ENCODE data around the gene PPP2R2C.

The PPP2R2C gene

DNA sequence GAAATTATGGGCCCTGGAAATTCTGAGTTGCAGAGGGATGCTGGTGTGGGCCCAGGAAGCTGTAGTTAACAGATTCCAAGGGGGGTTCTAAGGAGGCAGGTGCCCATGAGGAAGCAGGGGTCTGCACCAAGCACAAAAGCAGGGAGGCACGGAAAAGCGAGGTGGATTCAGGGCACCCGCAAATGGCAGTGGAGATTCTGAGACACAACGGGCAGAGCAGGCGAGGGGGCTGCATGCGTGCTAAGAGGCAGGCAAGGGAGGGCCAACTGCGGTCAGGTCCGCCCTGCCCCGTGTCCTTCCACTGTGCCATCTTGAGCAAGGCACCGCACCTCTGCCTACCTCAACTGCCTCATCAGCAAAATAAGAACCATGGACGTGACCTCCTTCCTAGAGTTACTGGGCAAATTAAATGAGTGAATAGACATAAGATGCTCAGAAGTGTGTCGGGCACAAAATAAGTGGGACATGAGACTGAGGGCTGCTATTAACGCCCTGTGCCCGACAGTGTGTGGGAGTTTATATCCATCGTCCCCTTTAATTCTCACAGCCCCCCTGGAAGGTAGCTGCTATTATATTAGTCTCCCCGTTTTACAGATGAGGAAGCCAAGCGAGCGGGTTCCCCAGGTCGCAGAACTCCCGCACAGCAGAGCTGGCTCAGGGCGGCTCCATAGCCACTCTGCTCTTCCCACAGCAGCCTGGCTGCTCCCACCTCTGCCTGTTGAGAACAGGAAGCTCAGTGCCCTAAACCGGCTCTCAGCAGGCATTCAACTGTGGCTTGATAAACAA is 67.6 kb downstream of the PPP2R2C start:
- no peak for DNase-seq (ENCODE audit: low spot score)

GRCh38 chr4:6403400-6403685 is 69.1 kb downstream of the PPP2R2C start:
- no peak for DNase-seq (ENCODE audit: low spot score)

DNA sequence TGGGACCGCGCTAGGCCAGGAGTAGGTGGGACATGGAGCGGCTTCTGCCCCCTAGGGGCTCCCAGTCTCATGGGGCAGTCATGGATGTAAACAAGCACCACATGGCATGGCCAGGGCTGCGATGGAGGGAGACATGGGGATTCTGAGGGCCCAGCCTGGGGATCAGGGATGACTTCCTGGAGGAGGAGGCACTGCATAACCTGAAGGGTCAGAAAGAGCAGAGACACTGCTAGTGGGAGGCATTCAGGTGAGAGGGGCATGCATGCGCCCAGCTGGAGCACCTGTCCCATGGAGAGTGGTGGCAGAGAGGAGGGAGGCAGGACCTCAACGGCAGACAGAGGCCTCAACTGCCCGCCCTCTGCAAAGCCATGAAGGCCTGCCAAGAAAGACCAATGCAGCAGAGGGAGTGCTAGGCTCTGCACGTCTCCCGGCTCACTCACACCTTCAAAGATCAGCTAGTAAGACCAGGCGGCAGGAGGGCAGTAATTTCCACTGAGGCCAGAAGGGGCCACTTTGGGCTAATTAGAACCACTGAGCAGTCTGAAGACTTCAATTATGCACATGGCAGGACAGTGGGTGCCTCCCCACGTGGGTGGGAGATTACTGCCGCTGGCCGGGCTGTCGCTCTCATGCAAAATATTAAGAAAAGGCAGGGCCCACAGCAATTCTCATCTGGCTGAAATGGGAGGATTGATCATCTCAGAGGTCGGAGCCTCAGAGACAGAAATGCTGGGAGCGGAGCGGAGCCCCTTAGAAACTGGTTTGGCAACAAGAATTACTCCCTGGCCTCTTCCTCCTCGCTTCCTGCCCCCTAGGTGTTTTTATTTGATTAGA is 69.6 kb downstream of the PPP2R2C start:
- no peak for DNase-seq (ENCODE audit: low spot score)

DNA sequence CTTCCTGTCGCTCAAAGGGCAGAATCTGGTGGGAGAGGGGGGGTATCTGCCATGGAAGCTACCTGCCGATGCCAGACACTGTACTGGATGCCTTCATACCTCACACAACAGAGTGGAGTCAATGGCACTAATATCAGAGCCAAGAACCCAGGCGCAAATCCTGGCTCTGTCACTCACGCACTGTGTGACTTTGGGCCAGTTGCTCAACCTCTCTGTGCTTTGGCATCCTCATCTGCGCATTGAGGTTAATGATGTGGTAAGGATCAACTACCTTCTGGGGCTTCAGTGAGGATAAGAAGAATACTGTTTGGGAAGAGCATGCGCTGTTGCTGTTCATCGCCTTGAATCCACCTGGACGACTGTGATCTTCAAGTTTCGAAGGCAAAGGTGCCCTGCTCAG is 70.6 kb downstream of the PPP2R2C start:
- DNase-seq (ENCODE audit: low spot score), result no peak

DNA sequence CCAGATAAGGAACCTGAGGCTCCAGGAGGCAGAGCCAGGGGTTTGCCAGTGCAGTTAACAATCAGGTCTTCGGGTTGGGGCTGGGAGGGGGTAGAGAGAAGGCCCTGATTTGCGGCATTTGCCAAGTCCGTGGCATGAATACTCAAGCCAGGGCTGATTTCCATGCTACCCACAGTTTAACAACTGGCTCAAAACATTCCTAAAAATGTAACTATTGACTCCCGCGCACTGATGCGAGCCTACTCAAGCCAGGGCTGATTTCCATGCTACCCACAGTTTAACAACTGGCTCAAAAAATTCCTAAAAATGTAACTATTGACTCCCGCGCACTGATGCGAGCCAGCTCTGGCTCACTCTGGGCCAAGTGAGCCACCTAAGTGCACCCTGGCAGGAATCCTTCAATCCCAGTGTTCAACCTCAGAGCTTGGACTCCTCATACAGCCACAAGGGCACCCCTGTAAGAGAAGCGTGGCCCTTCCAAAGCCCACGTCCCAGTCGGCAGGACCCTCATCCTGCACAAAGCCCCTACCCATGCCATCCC is 75.6 kb downstream of the PPP2R2C start:
- DNase-seq (ENCODE audit: low spot score), result no peak

GRCh38 chr4:6395466-6396228 is 76.8 kb downstream of the PPP2R2C start:
- DNase-seq (ENCODE audit: low spot score), result no peak

DNA sequence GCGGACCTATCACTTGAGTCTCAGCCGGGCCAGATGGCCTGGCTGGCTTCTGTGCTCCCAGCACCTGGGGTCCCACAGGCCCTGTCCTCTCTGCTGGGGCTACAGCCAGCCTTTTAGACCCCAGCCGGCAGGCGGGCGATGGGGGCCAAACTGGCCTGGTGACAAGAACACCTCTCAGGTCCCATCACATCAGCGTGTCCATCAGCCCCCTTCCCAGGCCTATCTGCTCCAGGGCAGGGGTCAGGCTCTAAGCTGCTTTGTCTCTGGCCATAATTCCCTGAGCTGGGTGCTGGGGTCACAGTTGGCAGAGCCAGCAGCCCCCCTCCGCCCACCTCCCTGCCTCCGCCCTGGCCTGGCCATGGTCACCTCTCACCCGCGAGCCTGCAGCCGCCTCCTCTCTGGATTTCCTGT is 77.7 kb downstream of the PPP2R2C start:
- DNase-seq (ENCODE audit: low spot score), result no peak

DNA sequence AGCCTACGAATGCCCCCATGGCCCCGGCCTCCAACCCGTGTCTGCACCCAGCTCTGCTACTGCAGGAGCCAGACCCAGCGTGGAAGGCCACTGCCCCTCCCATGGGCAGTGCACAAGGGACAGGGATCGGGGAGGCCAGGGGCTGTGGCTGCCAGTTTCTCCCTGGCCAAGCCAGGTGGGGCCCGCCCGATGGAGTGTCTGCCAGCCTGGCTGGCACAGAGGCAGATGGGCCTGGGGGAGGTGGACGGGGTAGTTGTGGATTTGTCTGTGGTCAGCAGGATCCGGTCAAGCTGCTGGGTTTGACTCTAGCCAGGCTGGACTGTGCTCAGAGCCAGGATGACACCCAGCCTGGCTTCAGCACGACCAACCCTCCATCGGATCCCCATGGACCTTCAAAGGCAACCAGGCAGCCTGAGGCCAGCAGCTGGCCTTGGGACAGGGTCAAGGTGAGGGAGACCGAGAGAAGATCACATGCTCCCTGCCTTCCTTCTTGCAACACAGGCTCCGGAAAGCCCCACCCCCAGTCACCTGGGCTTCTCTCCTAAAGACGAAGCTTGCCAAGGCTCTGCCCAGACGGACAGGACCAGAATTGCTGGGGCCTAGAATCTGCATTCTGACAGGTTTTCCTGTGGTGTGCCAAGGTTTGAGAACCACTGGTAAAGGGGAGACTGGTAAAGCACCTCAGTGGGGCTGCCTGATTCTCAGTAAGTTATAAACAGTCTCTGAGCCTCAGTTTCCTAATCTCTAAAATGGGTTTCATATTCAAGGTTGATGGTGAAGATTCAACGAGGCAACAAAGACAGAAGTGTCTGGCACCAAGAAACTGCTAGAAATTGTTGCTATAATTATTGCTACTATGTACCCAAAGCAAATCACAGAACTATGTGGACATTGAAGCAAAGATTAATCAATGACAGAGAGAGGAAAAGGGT is 78.6 kb downstream of the PPP2R2C start:
- no peak for DNase-seq (ENCODE audit: low spot score)

DNA sequence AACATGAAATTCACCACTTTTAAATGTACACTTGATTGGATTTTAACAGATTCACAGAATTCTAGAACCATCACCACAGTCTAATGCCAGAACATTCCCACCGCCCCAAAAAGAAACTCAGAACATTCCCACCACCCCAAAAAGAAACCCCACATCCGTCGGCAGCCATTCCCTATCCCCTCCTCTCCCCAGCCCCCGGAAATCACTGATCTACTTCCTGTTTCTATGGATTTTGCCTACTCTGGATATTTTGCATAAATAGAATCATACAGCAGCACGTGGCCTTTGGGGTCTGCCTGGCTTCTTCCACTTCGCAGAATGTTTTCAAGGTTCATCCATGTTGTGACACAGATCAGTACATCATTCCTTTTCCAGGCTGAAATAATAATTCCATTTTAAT is 79.3 kb downstream of the PPP2R2C start:
- DNase-seq (ENCODE audit: low spot score), result no peak

DNA sequence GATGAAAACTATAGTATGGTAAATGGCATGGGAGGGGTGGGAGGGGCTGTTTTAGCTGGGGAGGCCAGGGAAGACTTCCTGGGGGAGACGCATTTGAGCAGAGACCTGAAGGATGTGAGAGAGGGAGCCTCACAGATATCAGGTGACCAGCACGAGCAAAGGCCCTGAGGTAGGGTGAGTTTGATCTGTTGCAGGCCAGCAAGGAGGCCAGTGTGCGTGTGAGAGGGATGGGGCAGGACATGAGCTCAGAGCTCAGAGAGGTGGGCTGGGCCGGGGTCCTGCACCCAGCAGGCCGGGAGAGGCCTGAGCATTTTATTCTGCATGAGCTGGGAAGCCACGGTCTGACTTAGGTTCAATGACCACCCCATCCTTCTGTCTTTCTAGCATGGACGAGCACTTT is 80.0 kb downstream of the PPP2R2C start:
- no peak for DNase-seq (ENCODE audit: low spot score)

GRCh38 chr4:6391852-6392188 is 80.6 kb downstream of the PPP2R2C start:
- DNase-seq (ENCODE audit: low spot score), result no peak

DNA sequence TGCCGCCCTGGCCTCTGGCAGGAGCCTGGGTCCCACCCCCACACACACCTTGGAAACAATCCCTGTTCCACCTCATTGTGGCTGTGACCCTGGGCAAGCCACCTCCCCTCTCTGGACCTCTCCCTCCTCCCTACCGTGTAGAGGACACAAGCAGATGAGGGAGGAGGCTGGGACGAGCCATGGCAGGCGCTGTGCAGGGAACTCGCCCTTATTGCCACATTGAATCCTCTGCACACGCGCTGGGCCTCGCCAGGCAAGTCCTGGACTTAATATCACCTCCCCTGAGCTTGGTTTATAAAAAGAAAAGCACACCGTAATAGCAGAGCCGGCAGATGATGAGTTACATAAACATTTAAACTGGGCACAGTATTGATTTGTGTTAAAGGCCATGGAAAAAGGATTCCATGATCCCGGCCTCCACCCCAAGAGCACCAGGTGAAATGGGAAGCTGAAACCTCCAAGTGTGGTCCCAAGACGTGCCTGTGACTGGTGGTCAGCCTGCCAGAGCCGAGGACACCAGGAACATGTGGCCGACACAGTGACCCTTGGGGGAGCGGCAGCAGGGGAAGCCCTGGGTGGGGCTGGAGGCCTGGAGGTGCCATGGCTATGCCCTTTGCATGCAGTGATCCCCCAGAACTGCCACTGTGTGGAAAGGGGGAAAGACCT is 81.1 kb downstream of the PPP2R2C start:
- no peak for DNase-seq (ENCODE audit: low spot score)

GRCh38 chr4:6390356-6390755 is 82.1 kb downstream of the PPP2R2C start:
- no peak for DNase-seq (ENCODE audit: low spot score)

DNA sequence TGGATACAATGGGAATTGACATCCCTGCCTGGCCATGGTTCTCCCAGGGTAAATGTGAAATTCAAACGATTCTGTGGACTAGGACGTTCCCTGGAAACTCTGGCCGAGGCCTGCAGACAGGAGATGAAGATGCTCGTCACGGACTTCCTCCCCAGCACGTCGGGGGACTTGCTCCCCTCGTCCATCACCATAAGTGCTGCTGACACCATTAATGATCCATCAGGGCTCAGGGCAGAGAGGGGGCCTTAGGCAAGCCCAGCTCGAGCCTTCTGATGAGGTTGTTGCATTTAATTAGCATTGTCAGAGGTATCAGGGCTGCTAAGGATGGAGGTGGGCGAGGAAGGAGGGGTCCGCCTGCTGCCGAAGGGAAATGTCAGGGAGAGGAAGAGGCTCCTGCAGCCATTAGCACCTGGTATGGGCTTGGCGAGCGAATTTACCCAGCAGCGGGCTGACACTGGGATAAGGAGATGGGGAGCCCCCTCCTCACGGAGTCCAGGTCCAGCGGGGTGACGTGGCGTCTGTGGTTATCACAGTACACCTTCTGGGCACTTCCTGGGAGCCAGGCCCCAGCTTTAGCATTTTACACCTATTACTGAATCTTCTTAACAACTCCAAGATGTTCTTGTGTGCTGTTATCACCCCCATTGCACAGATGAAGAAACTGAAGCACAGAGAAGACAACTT is 83.1 kb downstream of the PPP2R2C start:
- DNase-seq (ENCODE audit: low spot score), result no peak

GRCh38 chr4:6388713-6389112 is 83.7 kb downstream of the PPP2R2C start:
- no peak for DNase-seq (ENCODE audit: low spot score)

GRCh38 chr4:6387946-6388345 is 84.5 kb downstream of the PPP2R2C start:
- no peak for DNase-seq (ENCODE audit: low spot score)

- no peak for DNase-seq (ENCODE audit: low spot score)
Measured at GRCh38 chr4:6386091-6386490, 86.3 kb downstream of the PPP2R2C start.

GRCh38 chr4:6385288-6385687 is 87.1 kb downstream of the PPP2R2C start:
- no peak for DNase-seq (ENCODE audit: low spot score)

GRCh38 chr4:6384541-6384940 is 87.9 kb downstream of the PPP2R2C start:
- DNase-seq (ENCODE audit: low spot score), result no peak

DNA sequence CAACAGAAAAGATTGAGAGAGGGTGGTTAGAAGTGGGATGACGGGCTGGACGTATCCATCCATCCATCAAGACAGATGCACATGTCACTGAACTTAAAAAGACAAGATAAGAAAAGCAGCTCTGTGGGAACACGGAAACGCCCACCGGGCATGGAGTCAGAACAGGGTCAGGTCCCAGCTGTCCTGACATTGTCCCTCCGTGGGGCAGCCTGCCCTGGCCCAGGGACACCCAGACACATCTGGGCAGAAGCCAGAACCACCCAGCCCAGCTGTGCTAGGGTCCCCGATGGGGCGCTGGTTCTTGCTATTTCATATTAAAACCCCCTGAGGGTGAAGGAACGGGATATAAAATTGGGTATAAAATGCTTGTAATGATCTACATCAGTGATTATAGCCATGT is 88.5 kb downstream of the PPP2R2C start:
- DNase-seq (ENCODE audit: low spot score), result no peak

DNA sequence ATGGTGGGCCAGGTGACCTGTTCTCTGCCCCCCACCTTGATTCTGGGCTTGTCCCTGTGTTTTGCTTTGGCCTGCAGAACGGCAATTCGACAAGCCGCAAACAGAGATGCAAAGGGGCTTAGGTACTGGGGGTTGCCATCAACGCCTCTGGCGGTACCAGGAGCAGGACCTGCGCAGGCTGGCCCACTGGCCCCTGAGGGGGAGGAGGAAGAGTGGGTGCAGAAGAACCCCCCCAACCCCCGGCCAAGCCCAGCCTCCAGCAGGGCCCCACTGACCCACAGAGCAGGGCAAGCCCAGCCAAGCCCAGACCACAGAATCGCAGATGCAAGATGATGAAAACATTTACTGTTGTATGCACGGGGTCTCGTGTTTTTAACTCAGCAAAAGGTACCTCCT is 89.4 kb downstream of the PPP2R2C start:
- no peak for DNase-seq (ENCODE audit: low spot score)

Data from CD4-positive, alpha-beta T cell treated with Interleukin-15 for 4 hours (primary cell).